Upper lobe of left lung (tissue), 6 donors: Measurements from ENCODE around the gene CREBZF. TPM values are rescaled to one million over a fixed set of nuclear protein-coding genes. Genes with fewer than 3 reads are reported as not detected.

Source experiments
- ATAC-seq, 2 donors: fragments of 200-7000 bp; cut with Tn5 transposase; one replicate each; pipeline ENCODE4 v1.9.1; 2022; ENCODE audit warnings: mild to moderate bottlenecking in 2 of 2, moderate library complexity in 2 of 2; ENCODE audit not compliant: low FRiP score in 2 of 2
- DNase-seq, 2 donors: peaks; one replicate each; pipeline ENCODE4 v3.0.0-alpha.2; 2019 to 2020
- H3K27ac ChIP-seq, 4 donors: fragments of 200-600 bp; sonication (generic); one replicate each; pipeline ENCODE4 v1.5.1; 2016 to 2019
- H3K27me3 ChIP-seq, 4 donors: fragments of 200-600 bp; sonication (generic); one replicate each; pipeline ENCODE4 v1.5.1; 2017 to 2019
- H3K36me3 ChIP-seq, 4 donors: fragments of 200-600 bp; sonication (generic); one replicate each; pipeline ENCODE4 v1.5.1; 2016 to 2019
- H3K4me1 ChIP-seq, 4 donors: fragments of 200-600 bp; sonication (generic); one replicate each; pipeline ENCODE4 v1.5.1; 2018 to 2019
- H3K4me3 ChIP-seq, 4 donors: fragments of 200-600 bp; sonication (generic); one replicate each; pipeline ENCODE4 v1.5.1; 2017 to 2019; ENCODE audit warnings: mild to moderate bottlenecking in 2 of 4, moderate library complexity in 1 of 4
- H3K9me3 ChIP-seq, 4 donors: fragments of 200-600 bp; sonication (generic); one replicate each; pipeline ENCODE4 v1.5.1; 2018 to 2019
- EP300 ChIP-seq, 4 donors: sonication (generic); formaldehyde crosslinking; IDR thresholded peaks; one replicate each; pipeline ENCODE4 v1.5.1; 2017; ENCODE audit warnings: antibody characterized with exemption in 4 of 4, control low read depth in 2 of 4
- POLR2A ChIP-seq, 4 donors: fragments of 450-650 bp; IDR thresholded peaks; one replicate each; pipeline ENCODE4 v1.5.1; 2016 to 2017; ENCODE audit warnings: antibody characterized with exemption in 4 of 4, mild to moderate bottlenecking in 2 of 4
- POLR2AphosphoS5 ChIP-seq, 2 donors: sonication (generic); formaldehyde crosslinking; IDR thresholded peaks; one replicate each; pipeline ENCODE4 v1.5.1; 2017; ENCODE audit warnings: antibody characterized with exemption in 2 of 2
- WGBS, 2 donors: methylation state at CpG; one replicate each; pipeline ENCODE4 v1.1.5; 2017 to 2018; 5-methylcytosine and 5-hydroxymethylcytosine counted together
- total RNA-seq, 6 donors: library from RNA; depleted of rRNA in 4 of 6; stranded (reverse); fragments of >200 nt in 4 of 6; gene quantifications; one replicate each; pipeline versions ENCODE4 v1.1.0 to v1.2.1, GENCODE V29; 2016 to 2021
- TF ChIP-seq, protein P1 (sequence below), 6 experiments: fragments of 450-650 bp in 4 of 6; fragments of 200-600 bp in 2 of 6; sonication (generic) in 2 of 6; IDR thresholded peaks; one replicate each; pipeline ENCODE4 v1.5.1; 2016 to 2019; ENCODE audit warnings: antibody characterized with exemption in 6 of 6
- donor health status: DM: no; HTN: no; CAD: no; lungs with moderate emphysema.
- donor health status: DM: no; HTN: yes; CAD: no; lungs with severe emphysema.

The CREBZF gene, protein sequence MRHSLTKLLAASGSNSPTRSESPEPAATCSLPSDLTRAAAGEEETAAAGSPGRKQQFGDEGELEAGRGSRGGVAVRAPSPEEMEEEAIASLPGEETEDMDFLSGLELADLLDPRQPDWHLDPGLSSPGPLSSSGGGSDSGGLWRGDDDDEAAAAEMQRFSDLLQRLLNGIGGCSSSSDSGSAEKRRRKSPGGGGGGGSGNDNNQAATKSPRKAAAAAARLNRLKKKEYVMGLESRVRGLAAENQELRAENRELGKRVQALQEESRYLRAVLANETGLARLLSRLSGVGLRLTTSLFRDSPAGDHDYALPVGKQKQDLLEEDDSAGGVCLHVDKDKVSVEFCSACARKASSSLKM
- total RNA-seq = 100 to 1,000 TPM in 2 of 6 donors, 10 to 100 TPM in 4; 30.8 to 267 (median 66.6) TPM

DNA sequence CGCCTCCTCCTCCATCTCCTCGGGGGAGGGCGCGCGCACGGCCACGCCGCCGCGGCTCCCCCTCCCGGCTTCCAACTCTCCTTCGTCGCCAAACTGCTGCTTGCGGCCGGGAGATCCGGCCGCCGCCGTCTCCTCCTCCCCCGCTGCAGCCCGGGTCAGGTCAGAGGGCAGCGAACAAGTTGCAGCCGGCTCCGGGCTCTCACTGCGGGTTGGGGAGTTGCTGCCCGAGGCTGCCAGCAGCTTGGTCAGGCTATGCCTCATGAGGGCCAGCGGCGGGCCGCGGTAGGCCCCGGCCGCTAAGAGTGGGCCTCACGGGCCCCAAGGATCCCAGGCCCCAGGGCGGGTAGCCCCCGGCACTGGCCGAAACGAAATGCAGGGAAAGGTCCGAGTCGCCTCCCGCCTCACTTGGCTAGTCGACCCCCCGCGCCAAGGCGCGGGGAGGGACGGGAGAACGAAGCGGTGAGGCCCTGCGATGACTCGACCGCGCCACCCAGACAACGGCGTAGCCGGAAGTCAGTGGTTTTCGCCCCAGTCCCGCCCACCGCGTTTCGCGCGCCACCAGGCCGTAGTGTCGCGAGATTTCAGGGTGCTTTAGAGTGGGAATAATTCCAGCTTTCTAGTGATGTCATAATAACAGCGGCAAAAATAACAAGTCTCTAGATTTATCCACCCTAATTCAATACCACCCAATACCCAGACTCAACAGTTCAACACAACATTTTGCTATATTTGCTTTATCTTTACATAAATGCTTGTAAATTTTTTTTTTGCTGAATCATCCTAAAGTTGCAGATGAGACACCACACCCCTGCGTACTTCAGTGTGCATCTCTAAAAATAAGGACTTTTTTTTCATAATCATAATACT is at the start of gene CREBZF:
CREBZF (minus strand) TSS at position 515 of the 867 bp plus-strand sequence; CDS start at position 261, 254 bp downstream.
- TF ChIP-seq, protein P1, sequence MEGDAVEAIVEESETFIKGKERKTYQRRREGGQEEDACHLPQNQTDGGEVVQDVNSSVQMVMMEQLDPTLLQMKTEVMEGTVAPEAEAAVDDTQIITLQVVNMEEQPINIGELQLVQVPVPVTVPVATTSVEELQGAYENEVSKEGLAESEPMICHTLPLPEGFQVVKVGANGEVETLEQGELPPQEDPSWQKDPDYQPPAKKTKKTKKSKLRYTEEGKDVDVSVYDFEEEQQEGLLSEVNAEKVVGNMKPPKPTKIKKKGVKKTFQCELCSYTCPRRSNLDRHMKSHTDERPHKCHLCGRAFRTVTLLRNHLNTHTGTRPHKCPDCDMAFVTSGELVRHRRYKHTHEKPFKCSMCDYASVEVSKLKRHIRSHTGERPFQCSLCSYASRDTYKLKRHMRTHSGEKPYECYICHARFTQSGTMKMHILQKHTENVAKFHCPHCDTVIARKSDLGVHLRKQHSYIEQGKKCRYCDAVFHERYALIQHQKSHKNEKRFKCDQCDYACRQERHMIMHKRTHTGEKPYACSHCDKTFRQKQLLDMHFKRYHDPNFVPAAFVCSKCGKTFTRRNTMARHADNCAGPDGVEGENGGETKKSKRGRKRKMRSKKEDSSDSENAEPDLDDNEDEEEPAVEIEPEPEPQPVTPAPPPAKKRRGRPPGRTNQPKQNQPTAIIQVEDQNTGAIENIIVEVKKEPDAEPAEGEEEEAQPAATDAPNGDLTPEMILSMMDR (IDR thresholded peaks at IDR 0.05) = peak in 2 of 6 experiments; percentile 27 to 32
- peak in 1 of 4 donors; percentile 46 for TF ChIP-seq EP300 (IDR thresholded peaks at IDR 0.05)
- peak; percentile 95 to 98 for TF ChIP-seq POLR2AphosphoS5 (IDR thresholded peaks at IDR 0.05)
- peak; percentile 87 to 99 (median 98) for TF ChIP-seq POLR2A (IDR thresholded peaks at IDR 0.05)
- 1% methylated on average over 19 to 49 of the region's 67 CpGs for WGBS, 2 donors
- DNase-seq (peak; percentile 91 to 98), ATAC-seq (peak; percentile 97 to 98)
- H3K4me3 ChIP-seq = peak within 1 kb of the TSS; percentile 55 to 95 (median 79)
- no peaks in the 10 kb centered on the region for H3K27me3 ChIP-seq
- H3K36me3 ChIP-seq = peaks cover 0 to 31% (median 3%) of the 10 kb centered on the region in 4 donors
- no peaks in the 10 kb centered on the region for H3K9me3 ChIP-seq
- peak within 1 kb of the TSS; percentile 92 to 100 (median 97) for H3K27ac ChIP-seq
- peaks cover 29 to 38% (median 31%) of the 10 kb centered on the region in 4 donors for H3K4me1 ChIP-seq

DNA sequence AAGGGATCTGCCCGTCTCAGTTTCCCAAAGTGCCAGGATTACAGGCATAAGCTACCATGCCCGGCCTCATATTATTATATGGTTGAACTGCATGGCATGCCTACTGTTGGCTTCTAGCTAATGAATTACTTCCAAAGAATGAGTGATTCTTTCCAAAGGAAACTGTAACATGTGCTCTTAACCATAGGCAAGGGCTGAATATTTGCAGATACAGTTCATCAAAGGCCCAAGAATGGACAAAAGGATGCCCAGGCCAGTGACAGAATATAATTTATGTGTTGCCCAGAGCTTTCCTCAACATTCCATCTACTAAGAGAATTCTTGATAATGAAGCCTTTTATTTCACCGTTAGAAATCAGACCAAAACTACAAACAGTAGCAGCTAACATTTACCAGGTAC is 48.0 kb upstream of the CREBZF start:
- no peak for ATAC-seq
- Histone ChIP-seq H3K27ac (no peak overlapping the region), H3K4me3 (no peak overlapping the region), H3K9me3 (no peaks in the 10 kb centered on the region), H3K27me3 (no peaks in the 10 kb centered on the region), H3K36me3 (no peaks in the 10 kb centered on the region), H3K4me1 (no peaks in the 10 kb centered on the region)
- DNase-seq = no peak
- TF ChIP-seq EP300 (IDR thresholded peaks at IDR 0.05) (no peak), POLR2AphosphoS5 (IDR thresholded peaks at IDR 0.05) (no peak), POLR2A (IDR thresholded peaks at IDR 0.05) (no peak)
- TF ChIP-seq, protein P1 (IDR thresholded peaks at IDR 0.05) = no peak
- 89 to 94% methylated on average over 3 of the region's 3 CpGs for WGBS, 2 donors

DNA sequence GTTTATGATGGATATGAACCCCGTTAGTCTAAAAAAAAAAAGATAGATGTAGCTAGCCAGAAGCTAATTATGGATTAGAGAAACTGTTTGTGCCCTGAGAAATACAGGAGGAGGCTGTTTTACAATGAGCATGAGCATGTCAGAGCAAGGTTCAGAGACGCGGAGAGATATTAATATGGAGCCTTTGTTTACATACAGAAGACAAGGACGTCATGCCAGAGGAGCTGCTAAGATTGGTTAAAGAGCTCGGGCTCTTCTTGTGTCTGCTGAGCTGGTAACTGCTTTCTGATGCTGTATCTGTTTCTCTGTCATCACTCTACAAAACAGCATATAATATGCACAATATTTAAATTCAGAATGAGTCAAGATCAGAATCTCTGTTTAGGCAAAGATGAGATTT is 46.0 kb upstream of the CREBZF start:
- 58 to 63% methylated on average over 5 of the region's 5 CpGs for WGBS, 2 donors
- DNase-seq (no peak), ATAC-seq (no peak)
- Histone ChIP-seq H3K4me1 (no peaks in the 10 kb centered on the region), H3K9me3 (no peaks in the 10 kb centered on the region), H3K4me3 (no peak overlapping the region), H3K27me3 (no peaks in the 10 kb centered on the region), H3K36me3 (no peaks in the 10 kb centered on the region), H3K27ac (no peak overlapping the region)
- TF ChIP-seq, protein P1 (IDR thresholded peaks at IDR 0.05) = no peak
- TF ChIP-seq POLR2AphosphoS5 (IDR thresholded peaks at IDR 0.05) (no peak), POLR2A (IDR thresholded peaks at IDR 0.05) (no peak), EP300 (IDR thresholded peaks at IDR 0.05) (no peak)

DNA sequence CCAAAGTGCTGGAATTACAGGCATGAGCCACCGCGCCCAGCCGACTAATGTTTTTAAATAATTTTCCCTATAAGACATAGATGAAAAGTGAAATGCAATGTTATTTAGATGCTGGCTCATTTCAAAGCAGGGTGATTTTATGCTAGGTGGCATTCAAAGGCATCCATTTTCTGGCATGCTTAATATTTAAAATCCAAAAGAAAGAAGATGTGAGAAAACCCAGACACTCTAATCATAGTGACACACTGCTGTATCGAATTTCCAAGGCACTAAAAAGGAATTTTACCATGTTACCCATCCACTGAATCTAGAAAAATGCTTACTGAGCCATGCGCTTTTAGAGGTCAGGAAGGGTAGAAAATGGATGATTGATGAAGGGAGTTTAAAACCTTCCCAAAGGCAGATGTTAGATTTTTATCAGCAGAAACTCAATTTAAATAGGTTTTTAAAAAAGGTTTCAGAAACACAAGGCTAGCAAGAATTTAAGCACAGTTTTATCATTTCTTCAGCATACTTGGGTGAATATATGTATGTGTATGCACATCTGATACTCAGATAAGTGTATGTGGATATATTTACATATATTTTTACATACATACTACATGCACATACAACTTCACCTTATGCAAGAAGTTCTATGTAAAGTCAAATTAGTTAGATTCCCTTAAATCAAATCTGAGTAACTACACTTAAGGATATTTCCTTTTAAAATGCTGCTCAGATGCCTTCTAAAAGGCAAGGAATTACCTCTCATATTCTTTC is 45.2 kb upstream of the CREBZF start:
- WGBS, 2 donors = 87 to 92% methylated on average over 5 of the region's 5 CpGs
- no peak for DNase-seq
- H3K4me3 ChIP-seq = no peak overlapping the region

More for the DNA sequence above, 45.2 kb upstream of the CREBZF start:
- H3K36me3 ChIP-seq = no peaks in the 10 kb centered on the region
- no peak overlapping the region for H3K27ac ChIP-seq
- no peaks in the 10 kb centered on the region for H3K9me3 ChIP-seq
- TF ChIP-seq POLR2A (IDR thresholded peaks at IDR 0.05) (no peak), EP300 (IDR thresholded peaks at IDR 0.05) (no peak), POLR2AphosphoS5 (IDR thresholded peaks at IDR 0.05) (no peak)
- TF ChIP-seq, protein P1 (IDR thresholded peaks at IDR 0.05) = no peak
- H3K4me1 ChIP-seq = no peaks in the 10 kb centered on the region
- H3K27me3 ChIP-seq = no peaks in the 10 kb centered on the region
- no peak for ATAC-seq
